HCT116 (cell line): ENCODE data around the gene NUTM2A.
"Not testable (repeated sequence)": the region's sequence is repeated elsewhere in the genome, so short reads cannot be mapped to it uniquely, and the experiment has no call there.

Source experiments
- ATF3 ChIP-seq: IDR thresholded peaks from 2 replicates; pipeline ENCODE4 v1.6.1; 2012
- EGR1 ChIP-seq: IDR thresholded peaks from 2 replicates; pipeline ENCODE4 v1.6.1; 2012; ENCODE audit warnings: low read depth
- EZH2 ChIP-seq: fragments of 200-600 bp; sonication (generic); IDR thresholded peaks from 2 replicates; pipeline ENCODE4 v1.6.1; 2017; ENCODE audit warnings: antibody characterized with exemption, mixed run types
- EZH2phosphoT487 ChIP-seq: fragments of 200-600 bp; IDR thresholded peaks from 2 replicates; pipeline ENCODE4 v1.6.1; 2018; ENCODE audit warnings: antibody characterized with exemption, borderline replicate concordance
- JUND ChIP-seq: IDR thresholded peaks from 2 replicates; pipeline ENCODE4 v1.6.1; 2012
- MAX ChIP-seq: IDR thresholded peaks from 2 replicates; pipeline ENCODE4 v1.6.1; 2012
- POLR2A ChIP-seq: IDR thresholded peaks from 2 replicates; pipeline ENCODE4 v1.7.0; 2011; ENCODE audit warnings: borderline replicate concordance; ENCODE audit not compliant: insufficient read depth, insufficient read length; ENCODE audit errors: extremely low read depth
- POLR2AphosphoS5 ChIP-seq: IDR thresholded peaks from 2 replicates; pipeline ENCODE4 v1.6.1; 2011; ENCODE audit warnings: mild to moderate bottlenecking, low read depth, low read length, moderate library complexity
- TF ChIP-seq, protein P1 (sequence below): IDR thresholded peaks from 2 replicates; pipeline ENCODE4 v1.6.1; 2012; ENCODE audit warnings: low read depth
- TF ChIP-seq, protein P2 (sequence below), 3 experiments: fragments of 200-600 bp in 1 of 3; sonication (generic) in 1 of 3; IDR thresholded peaks in 2 of 3; conservative IDR thresholded peaks in 1 of 3; 2 replicates each; pipeline ENCODE4 v1.5.1; 2012 to 2017; ENCODE audit warnings: low read depth in 2 of 3, low read length in 2 of 3, antibody characterized with exemption in 1 of 3, borderline replicate concordance in 1 of 3, control low read depth in 1 of 3, mild to moderate bottlenecking in 1 of 3, mixed read lengths in 1 of 3, mixed run types in 1 of 3, moderate library complexity in 1 of 3; ENCODE audit not compliant: insufficient read depth in 1 of 3

GRCh38 chr10:87213150-87213765, 12.0 kb upstream of the NUTM2A start:
- TF ChIP-seq POLR2AphosphoS5, POLR2A, JUND, EZH2, ATF3, MAX, EGR1, EZH2phosphoT487: not testable (repeated sequence)
- TF ChIP-seq, protein P1, sequence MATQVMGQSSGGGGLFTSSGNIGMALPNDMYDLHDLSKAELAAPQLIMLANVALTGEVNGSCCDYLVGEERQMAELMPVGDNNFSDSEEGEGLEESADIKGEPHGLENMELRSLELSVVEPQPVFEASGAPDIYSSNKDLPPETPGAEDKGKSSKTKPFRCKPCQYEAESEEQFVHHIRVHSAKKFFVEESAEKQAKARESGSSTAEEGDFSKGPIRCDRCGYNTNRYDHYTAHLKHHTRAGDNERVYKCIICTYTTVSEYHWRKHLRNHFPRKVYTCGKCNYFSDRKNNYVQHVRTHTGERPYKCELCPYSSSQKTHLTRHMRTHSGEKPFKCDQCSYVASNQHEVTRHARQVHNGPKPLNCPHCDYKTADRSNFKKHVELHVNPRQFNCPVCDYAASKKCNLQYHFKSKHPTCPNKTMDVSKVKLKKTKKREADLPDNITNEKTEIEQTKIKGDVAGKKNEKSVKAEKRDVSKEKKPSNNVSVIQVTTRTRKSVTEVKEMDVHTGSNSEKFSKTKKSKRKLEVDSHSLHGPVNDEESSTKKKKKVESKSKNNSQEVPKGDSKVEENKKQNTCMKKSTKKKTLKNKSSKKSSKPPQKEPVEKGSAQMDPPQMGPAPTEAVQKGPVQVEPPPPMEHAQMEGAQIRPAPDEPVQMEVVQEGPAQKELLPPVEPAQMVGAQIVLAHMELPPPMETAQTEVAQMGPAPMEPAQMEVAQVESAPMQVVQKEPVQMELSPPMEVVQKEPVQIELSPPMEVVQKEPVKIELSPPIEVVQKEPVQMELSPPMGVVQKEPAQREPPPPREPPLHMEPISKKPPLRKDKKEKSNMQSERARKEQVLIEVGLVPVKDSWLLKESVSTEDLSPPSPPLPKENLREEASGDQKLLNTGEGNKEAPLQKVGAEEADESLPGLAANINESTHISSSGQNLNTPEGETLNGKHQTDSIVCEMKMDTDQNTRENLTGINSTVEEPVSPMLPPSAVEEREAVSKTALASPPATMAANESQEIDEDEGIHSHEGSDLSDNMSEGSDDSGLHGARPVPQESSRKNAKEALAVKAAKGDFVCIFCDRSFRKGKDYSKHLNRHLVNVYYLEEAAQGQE: not testable (repeated sequence)
- TF ChIP-seq, protein P2, sequence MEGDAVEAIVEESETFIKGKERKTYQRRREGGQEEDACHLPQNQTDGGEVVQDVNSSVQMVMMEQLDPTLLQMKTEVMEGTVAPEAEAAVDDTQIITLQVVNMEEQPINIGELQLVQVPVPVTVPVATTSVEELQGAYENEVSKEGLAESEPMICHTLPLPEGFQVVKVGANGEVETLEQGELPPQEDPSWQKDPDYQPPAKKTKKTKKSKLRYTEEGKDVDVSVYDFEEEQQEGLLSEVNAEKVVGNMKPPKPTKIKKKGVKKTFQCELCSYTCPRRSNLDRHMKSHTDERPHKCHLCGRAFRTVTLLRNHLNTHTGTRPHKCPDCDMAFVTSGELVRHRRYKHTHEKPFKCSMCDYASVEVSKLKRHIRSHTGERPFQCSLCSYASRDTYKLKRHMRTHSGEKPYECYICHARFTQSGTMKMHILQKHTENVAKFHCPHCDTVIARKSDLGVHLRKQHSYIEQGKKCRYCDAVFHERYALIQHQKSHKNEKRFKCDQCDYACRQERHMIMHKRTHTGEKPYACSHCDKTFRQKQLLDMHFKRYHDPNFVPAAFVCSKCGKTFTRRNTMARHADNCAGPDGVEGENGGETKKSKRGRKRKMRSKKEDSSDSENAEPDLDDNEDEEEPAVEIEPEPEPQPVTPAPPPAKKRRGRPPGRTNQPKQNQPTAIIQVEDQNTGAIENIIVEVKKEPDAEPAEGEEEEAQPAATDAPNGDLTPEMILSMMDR (IDR thresholded peaks at IDR 0.05 in 2 of 3, conservative IDR thresholded peaks at IDR 0.05 in 1 of 3; ENCODE audit: borderline replicate concordance in 1 of 3, insufficient read depth in 1 of 3, low read depth in 2 of 3, low read length in 2 of 3): not testable (repeated sequence)
